ENCODE results near the gene WDR87.

DNA sequence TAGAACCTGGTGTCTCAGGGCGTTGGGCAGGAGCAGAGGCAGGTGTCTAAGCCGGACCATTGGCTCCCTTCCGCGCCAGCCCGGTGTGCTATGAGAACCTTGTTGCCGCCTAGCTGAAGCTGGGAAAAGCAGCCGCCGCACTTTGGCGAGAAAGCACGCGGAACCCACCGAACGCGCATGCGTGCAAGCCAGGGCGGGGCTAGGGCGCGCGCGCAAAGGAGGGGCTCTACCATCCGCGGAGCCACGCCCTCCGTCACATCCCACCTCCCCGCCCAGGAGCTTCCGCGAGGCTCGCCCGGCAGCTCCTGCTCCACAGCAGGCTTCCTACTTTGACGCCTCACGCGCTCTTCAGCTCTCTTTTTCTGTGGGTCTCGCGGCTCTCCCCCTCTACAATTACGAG is 51.3 kb downstream of the WDR87 start:
- TF ChIP-seq, protein P1, sequence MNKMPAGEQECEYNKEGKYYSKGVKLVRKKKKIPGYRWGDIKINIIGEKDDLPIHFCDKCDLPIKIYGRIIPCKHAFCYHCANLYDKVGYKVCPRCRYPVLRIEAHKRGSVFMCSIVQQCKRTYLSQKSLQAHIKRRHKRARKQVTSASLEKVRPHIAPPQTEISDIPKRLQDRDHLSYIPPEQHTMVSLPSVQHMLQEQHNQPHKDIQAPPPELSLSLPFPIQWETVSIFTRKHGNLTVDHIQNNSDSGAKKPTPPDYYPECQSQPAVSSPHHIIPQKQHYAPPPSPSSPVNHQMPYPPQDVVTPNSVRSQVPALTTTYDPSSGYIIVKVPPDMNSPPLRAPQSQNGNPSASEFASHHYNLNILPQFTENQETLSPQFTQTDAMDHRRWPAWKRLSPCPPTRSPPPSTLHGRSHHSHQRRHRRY (tag by site-specific recombination; IDR thresholded peaks at IDR 0.05), result no peak
- TF ChIP-seq, protein P2, sequence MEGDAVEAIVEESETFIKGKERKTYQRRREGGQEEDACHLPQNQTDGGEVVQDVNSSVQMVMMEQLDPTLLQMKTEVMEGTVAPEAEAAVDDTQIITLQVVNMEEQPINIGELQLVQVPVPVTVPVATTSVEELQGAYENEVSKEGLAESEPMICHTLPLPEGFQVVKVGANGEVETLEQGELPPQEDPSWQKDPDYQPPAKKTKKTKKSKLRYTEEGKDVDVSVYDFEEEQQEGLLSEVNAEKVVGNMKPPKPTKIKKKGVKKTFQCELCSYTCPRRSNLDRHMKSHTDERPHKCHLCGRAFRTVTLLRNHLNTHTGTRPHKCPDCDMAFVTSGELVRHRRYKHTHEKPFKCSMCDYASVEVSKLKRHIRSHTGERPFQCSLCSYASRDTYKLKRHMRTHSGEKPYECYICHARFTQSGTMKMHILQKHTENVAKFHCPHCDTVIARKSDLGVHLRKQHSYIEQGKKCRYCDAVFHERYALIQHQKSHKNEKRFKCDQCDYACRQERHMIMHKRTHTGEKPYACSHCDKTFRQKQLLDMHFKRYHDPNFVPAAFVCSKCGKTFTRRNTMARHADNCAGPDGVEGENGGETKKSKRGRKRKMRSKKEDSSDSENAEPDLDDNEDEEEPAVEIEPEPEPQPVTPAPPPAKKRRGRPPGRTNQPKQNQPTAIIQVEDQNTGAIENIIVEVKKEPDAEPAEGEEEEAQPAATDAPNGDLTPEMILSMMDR (tag by site-specific recombination; IDR thresholded peaks at IDR 0.05), result no peak
- TF ChIP-seq FEZF1 (tag by site-specific recombination; IDR thresholded peaks at IDR 0.05) (no peak), ZNF138 (tag by site-specific recombination; IDR thresholded peaks at IDR 0.05; ENCODE audit: borderline replicate concordance) (no peak)
